Lower leg skin (tissue), 4 donors: ENCODE measurements around the gene ITGA11. TPM values are rescaled to one million over a fixed set of nuclear protein-coding genes. Genes with fewer than 3 reads are reported as not detected.

Source experiments
- DNase-seq, 2 donors: peaks; one replicate each; pipeline ENCODE4 v3.0.0-alpha.2; 2019; ENCODE audit warnings: low spot score in 2 of 2
- H3K4me3 ChIP-seq: fragments of 200-600 bp; sonication (generic); 2 replicates; pipeline ENCODE4 v1.5.1; 2017; ENCODE audit warnings: mild to moderate bottlenecking, low read depth; ENCODE audit not compliant: poor library complexity, severe bottlenecking
- POLR2A ChIP-seq, 2 donors: fragments of 450-650 bp; IDR thresholded peaks; one replicate each; pipeline ENCODE4 v1.6.1; 2016 to 2017; ENCODE audit warnings: antibody characterized with exemption in 2 of 2, mild to moderate bottlenecking in 1 of 2, moderate library complexity in 1 of 2
- WGBS, 2 donors: methylation state at CpG; one replicate each; pipeline ENCODE4 v1.1.5; 2018; 5-methylcytosine and 5-hydroxymethylcytosine counted together
- intact Hi-C: fragments of 100-400 bp; cut with DNase I; formaldehyde crosslinking; loops from one replicate; pipeline ENCODE4 v1.15.0; 2023; ENCODE audit warnings: low total_unique reads
- total RNA-seq, 4 donors: library from RNA; depleted of rRNA; stranded (reverse); fragments of >200 nt; gene quantifications; one replicate each; pipeline ENCODE4 v1.1.0, GENCODE V29; 2016
- TF ChIP-seq, protein P1 (sequence below), 3 donors: fragments of 450-650 bp; IDR thresholded peaks; one replicate each; pipeline ENCODE4 v1.5.1; 2016; ENCODE audit warnings: antibody characterized with exemption in 3 of 3, mild to moderate bottlenecking in 3 of 3, moderate library complexity in 2 of 3

ITGA11 gene
- total RNA-seq, 4 donors from 2014 or later: 0.51 to 3.5 (median 2.0) TPM

GRCh38 chr15:68353421-68354135 lies 78.4 kb downstream of the ITGA11 start:
- DNase-seq: no peak
- intact Hi-C loops: no loop called here
- TF ChIP-seq, protein P1, sequence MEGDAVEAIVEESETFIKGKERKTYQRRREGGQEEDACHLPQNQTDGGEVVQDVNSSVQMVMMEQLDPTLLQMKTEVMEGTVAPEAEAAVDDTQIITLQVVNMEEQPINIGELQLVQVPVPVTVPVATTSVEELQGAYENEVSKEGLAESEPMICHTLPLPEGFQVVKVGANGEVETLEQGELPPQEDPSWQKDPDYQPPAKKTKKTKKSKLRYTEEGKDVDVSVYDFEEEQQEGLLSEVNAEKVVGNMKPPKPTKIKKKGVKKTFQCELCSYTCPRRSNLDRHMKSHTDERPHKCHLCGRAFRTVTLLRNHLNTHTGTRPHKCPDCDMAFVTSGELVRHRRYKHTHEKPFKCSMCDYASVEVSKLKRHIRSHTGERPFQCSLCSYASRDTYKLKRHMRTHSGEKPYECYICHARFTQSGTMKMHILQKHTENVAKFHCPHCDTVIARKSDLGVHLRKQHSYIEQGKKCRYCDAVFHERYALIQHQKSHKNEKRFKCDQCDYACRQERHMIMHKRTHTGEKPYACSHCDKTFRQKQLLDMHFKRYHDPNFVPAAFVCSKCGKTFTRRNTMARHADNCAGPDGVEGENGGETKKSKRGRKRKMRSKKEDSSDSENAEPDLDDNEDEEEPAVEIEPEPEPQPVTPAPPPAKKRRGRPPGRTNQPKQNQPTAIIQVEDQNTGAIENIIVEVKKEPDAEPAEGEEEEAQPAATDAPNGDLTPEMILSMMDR (IDR thresholded peaks at IDR 0.05): no peak
- no peak for TF ChIP-seq POLR2A (IDR thresholded peaks at IDR 0.05)
- no peak overlapping the region for H3K4me3 ChIP-seq
- 86 to 88% methylated on average over 7 of the region's 7 CpGs for WGBS, 2 donors

GRCh38 chr15:68352401-68353062 lies 79.4 kb downstream of the ITGA11 start:
- intact Hi-C loops: no loop called here
- TF ChIP-seq, protein P1 (IDR thresholded peaks at IDR 0.05): no peak
- no peak for TF ChIP-seq POLR2A (IDR thresholded peaks at IDR 0.05)
- WGBS, 2 donors: 29% methylated on average over 10 of the region's 10 CpGs
- H3K4me3 ChIP-seq: no peak overlapping the region
- DNase-seq: peak; percentile 78 to 89

GRCh38 chr15:68349151-68349550 lies 82.8 kb downstream of the ITGA11 start:
- intact Hi-C loops: no loop called here
- DNase-seq: no peak
- TF ChIP-seq POLR2A (IDR thresholded peaks at IDR 0.05): no peak
- TF ChIP-seq, protein P1 (IDR thresholded peaks at IDR 0.05): no peak
- WGBS, 2 donors: 68 to 76% methylated on average over 6 of the region's 6 CpGs
- no peak overlapping the region for H3K4me3 ChIP-seq

DNA sequence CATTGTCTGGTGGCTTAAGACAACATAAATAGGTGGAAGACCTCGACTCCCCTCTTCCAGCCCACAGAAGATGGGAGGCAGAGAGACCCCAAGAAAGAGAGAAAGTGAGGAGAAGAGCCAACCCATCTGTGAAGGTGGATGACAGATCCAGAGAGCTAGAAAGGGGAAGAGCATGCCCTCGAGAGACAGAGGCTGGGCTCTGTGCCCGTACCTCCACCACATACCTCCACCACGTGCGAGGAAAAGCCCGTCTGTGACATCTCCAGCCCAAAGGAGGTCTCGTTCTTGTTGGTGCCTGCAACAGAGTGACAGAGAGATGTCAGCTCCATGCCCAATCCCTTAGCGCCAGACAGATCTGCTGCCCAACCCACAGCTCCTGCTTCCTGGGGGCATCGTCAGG lies 83.4 kb downstream of the ITGA11 start:
- TF ChIP-seq, protein P1 (IDR thresholded peaks at IDR 0.05): no peak
- no peak for TF ChIP-seq POLR2A (IDR thresholded peaks at IDR 0.05)
- 50 to 53% methylated on average over 9 of the region's 9 CpGs for WGBS, 2 donors
- DNase-seq: no peak
- no peak overlapping the region for H3K4me3 ChIP-seq
- intact Hi-C loops: no loop called here

GRCh38 chr15:68348081-68348480 lies 83.9 kb downstream of the ITGA11 start:
- intact Hi-C loops: no loop called here
- no peak overlapping the region for H3K4me3 ChIP-seq
- no peak for TF ChIP-seq POLR2A (IDR thresholded peaks at IDR 0.05)
- TF ChIP-seq, protein P1 (IDR thresholded peaks at IDR 0.05): no peak
- WGBS, 2 donors: 55 to 77% methylated on average over 4 to 6 of the region's 6 CpGs
- DNase-seq: no peak
